NCI-H2227 (cell line): ENCODE results near the gene ADM.

Experiments
- DNase-seq: peaks from one replicate; lab custom pipeline; 2025; ENCODE audit not compliant: unreplicated experiment; lab: John Stamatoyannopoulos, UW

The ADM gene

GRCh38 chr11:10309163-10310093, 4.6 kb downstream of the ADM start:
- no peak for DNase-seq

GRCh38 chr11:10310301-10310841, 5.5 kb downstream of the ADM start:
- DNase-seq: no peak

GRCh38 chr11:10311802-10312201, 6.9 kb downstream of the ADM start:
- no peak for DNase-seq

- peak; percentile 62 for DNase-seq
These were observed 9.6 kb downstream of the ADM start for GRCh38 chr11:10314199-10315072.

GRCh38 chr11:10315083-10315482, 10.2 kb downstream of the ADM start:
- DNase-seq: no peak

DNA sequence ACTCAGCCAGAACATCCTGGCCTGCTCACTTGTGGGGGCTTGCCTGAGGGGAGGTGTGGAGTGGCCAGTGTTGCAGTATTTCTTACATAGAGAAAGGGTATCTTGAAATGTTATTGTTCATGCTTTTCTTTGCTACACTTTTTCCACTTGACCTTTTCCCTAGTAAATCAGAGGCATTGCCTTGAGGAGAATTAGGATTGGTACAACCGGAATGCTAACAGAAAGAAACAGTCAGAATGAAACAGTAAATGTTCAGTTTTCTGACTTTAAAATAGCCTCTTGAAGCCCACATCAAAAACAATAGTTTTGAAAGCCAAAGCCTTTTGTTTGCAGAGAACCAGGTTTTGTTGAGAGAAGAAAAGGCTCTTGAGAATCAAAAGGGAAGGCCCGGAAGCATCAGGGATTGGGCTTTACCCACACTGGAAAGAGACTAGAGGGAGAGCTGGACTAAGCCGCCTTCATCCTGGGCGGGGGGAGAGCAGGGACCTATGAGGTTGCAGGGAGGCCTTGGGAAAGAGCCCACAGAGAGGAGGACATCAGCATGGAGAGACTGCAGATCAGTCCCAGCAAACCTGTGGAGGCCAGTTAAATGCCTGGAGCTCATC, 12.4 kb downstream of the ADM start:
- peak; percentile 13 for DNase-seq

DNA sequence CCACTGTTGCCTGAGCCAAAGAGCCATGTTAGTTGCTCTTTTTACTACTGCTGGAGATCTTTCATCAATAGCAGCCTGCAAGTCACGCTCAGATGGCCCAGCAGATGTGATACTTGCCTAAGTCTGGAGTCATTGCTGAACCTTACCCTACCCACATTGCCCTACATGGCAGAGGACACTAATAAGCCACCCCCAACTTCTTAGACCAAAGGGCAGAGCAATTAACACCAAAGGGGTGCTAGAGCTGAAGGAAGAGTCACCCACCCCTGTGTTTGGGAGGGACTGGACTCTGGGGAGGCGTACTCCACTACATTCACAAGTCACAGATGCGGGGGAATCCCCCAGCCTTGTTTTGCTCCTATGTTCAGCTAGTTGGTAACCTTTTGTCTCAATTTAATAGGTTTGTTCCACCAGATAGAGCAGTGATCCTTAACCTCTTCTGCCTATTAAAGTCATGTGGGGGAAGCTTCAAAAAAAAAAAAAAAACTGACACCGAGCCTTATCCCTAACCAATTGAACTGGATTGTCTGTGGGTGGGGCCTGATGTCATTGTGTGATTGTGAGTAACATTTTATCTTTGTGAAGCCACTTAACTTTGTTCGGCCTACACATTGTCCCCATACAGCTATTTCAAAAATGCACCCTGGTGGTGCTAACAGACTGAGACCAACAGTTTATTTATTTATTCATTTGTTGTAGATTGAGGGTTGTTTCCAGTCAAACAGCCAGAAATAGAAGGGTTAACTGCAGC, 13.1 kb downstream of the ADM start:
- no peak for DNase-seq

GRCh38 chr11:10318527-10318802, 13.6 kb downstream of the ADM start:
- no peak for DNase-seq

GRCh38 chr11:10319702-10320558, 15.1 kb downstream of the ADM start:
- no peak for DNase-seq

- no peak for DNase-seq
These were observed 16.0 kb downstream of the ADM start for GRCh38 chr11:10320736-10321465.

DNA sequence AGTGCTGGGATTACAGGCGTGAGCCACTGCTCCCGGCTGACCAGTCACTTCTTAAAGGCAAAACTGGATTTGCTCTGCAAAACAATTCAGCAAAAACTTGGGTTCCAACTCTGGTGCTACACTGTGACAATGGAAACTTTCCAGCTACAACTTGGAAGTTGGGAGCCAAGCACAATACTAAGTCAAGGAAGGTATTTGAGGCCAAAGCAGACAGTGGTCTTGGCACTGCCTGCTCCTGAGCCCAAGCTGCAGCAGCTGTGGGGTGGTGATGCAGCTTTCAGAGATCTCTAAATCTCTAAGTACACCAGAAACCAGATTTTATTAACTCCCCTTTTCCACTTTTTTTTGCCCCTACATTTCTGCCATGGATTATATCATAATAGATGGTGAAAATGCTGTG, 17.5 kb downstream of the ADM start:
- no peak for DNase-seq

GRCh38 chr11:10322830-10323792, 18.2 kb downstream of the ADM start:
- peak; percentile 70 for DNase-seq

GRCh38 chr11:10323793-10324170, 18.9 kb downstream of the ADM start:
- no peak for DNase-seq

DNA sequence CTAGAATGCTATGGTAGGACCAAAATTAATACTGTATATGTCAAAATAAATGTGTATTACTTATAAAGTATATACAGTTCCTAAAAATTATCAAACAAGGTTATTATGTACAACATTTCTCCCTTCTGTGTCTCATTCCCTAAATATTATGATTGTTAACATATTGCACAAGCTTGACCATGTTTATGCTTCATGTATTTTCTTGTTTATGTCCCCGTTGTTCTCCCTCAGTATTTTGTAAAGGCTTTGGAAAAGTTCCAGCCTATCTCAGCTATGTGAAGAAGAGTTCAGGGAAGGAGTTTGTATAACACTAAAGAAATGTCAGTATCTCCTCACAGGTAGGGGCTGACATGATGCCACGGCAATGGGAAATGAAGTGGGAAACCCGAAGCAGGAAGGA, 19.6 kb downstream of the ADM start:
- no peak for DNase-seq

- no peak for DNase-seq
These were observed 20.6 kb downstream of the ADM start for GRCh38 chr11:10325277-10326011.

- DNase-seq: no peak
These were observed 21.4 kb downstream of the ADM start for GRCh38 chr11:10326012-10326964.
